GM23338 (cell line): Measurements from ENCODE around the gene UNC13A. TPM values are rescaled to one million over a fixed set of nuclear protein-coding genes. Genes with fewer than 3 reads are reported as not detected.

Source experiments
- ATAC-seq: fragments of 200-7000 bp; cut with Tn5 transposase; 3 replicates; pipeline ENCODE4 v1.9.1; 2020
- DNase-seq: peaks from one replicate; pipeline ENCODE4 v3.0.0-alpha.2; 2015; ENCODE audit warnings: low spot score
- H2AFZ ChIP-seq: fragments of 200-600 bp; sonication (generic); 2 replicates; pipeline ENCODE4 v1.8.0; 2016; ENCODE audit warnings: antibody characterized with exemption, mild to moderate bottlenecking, moderate library complexity
- H3F3A ChIP-seq: fragments of 200-600 bp; sonication (generic); replicated peaks from 2 replicates; pipeline ENCODE4 v1.8.0; 2017; ENCODE audit warnings: antibody characterized with exemption, mixed run types, low read depth
- H3K27ac ChIP-seq: fragments of 200-600 bp; sonication (generic); 2 replicates; pipeline ENCODE4 v1.6.1; 2016; ENCODE audit warnings: low read depth
- H3K27me3 ChIP-seq: fragments of 200-600 bp; sonication (generic); 2 replicates; pipeline ENCODE4 v1.8.0; 2016; ENCODE audit warnings: mild to moderate bottlenecking, mixed run types, moderate library complexity; ENCODE audit not compliant: insufficient read depth
- H3K36me3 ChIP-seq: fragments of 200-600 bp; sonication (generic); 2 replicates; pipeline ENCODE4 v1.8.0; 2016; ENCODE audit warnings: mild to moderate bottlenecking; ENCODE audit not compliant: insufficient read depth
- H3K4me1 ChIP-seq: fragments of 200-600 bp; sonication (generic); 2 replicates; pipeline ENCODE4 v1.8.0; 2016; ENCODE audit warnings: mild to moderate bottlenecking, moderate library complexity; ENCODE audit not compliant: insufficient read depth
- H3K4me2 ChIP-seq: fragments of 200-600 bp; sonication (generic); 2 replicates; pipeline ENCODE4 v1.7.1; 2017; ENCODE audit warnings: mixed run types
- H3K4me3 ChIP-seq: fragments of 200-600 bp; sonication (generic); 2 replicates; pipeline ENCODE4 v1.6.1; 2016; ENCODE audit warnings: mixed run types
- H3K79me2 ChIP-seq: fragments of 200-600 bp; sonication (generic); replicated peaks from 2 replicates; pipeline ENCODE4 v1.8.0; 2017; ENCODE audit warnings: mild to moderate bottlenecking; ENCODE audit not compliant: insufficient read depth
- H3K9me2 ChIP-seq: fragments of 200-600 bp; sonication (generic); 2 replicates; pipeline ENCODE4 v1.8.0; 2017; ENCODE audit not compliant: insufficient read depth
- H4K20me1 ChIP-seq: fragments of 200-600 bp; sonication (generic); replicated peaks from 2 replicates; pipeline ENCODE4 v1.8.0; 2017; ENCODE audit warnings: mild to moderate bottlenecking; ENCODE audit not compliant: insufficient read depth
- H3K27ac Mint-ChIP-seq: 2 replicates; pipeline ENCODE4 v1.8.0; 2020; ENCODE audit warnings: inconsistent platforms, mild to moderate bottlenecking, moderate library complexity, mixed read lengths
- H3K27me3 Mint-ChIP-seq: 3 replicates; pipeline ENCODE4 v1.8.0; 2022; ENCODE audit warnings: low read depth, mild to moderate bottlenecking, moderate library complexity, mixed read lengths, inconsistent platforms; ENCODE audit not compliant: insufficient read depth, poor library complexity
- H3K36me3 Mint-ChIP-seq: 3 replicates; pipeline ENCODE4 v1.8.0; 2021; ENCODE audit warnings: low read depth, mild to moderate bottlenecking, inconsistent platforms, moderate library complexity, mixed read lengths
- H3K4me1 Mint-ChIP-seq: 3 replicates; pipeline ENCODE4 v1.8.0; 2020; ENCODE audit warnings: mild to moderate bottlenecking, inconsistent platforms, mixed read lengths
- H3K4me3 Mint-ChIP-seq: 3 replicates; pipeline ENCODE4 v1.8.0; 2021; ENCODE audit warnings: moderate library complexity, mild to moderate bottlenecking, inconsistent platforms, mixed read lengths
- H3K9me3 Mint-ChIP-seq: 3 replicates; pipeline ENCODE4 v1.8.0; 2020; ENCODE audit warnings: moderate library complexity, mild to moderate bottlenecking, inconsistent platforms, mixed read lengths
- CREB1 ChIP-seq: fragments of 250-450 bp; sonication (Bioruptor Pico); IDR thresholded peaks from 2 replicates; pipeline ENCODE4 v1.5.0; 2020; ENCODE audit warnings: low read depth, mild to moderate bottlenecking, moderate library complexity
- EZH2 ChIP-seq: fragments of 200-600 bp; sonication (generic); IDR thresholded peaks from one replicate; pipeline ENCODE4 v1.8.0; 2017; ENCODE audit warnings: antibody characterized with exemption, mild to moderate bottlenecking, low read depth; ENCODE audit not compliant: unreplicated experiment
- NANOG ChIP-seq: IDR thresholded peaks from 2 replicates; pipeline ENCODE4 v1.6.1; 2016; ENCODE audit warnings: antibody characterized with exemption, borderline replicate concordance
- POLR2AphosphoS5 ChIP-seq: IDR thresholded peaks from 2 replicates; pipeline ENCODE4 v1.6.1; 2016; ENCODE audit warnings: antibody characterized with exemption, low read depth
- ZNF114 ChIP-seq: fragments of 250-450 bp; sonication (Bioruptor Pico); IDR thresholded peaks from 2 replicates; pipeline ENCODE4 v1.5.0; 2020; ENCODE audit warnings: mild to moderate bottlenecking, moderate library complexity
- ZNF331 ChIP-seq: fragments of 250-450 bp; sonication (Bioruptor Pico); IDR thresholded peaks from 2 replicates; pipeline ENCODE4 v1.5.0; 2020; ENCODE audit warnings: low read depth, mild to moderate bottlenecking, moderate library complexity
- polyA plus RNA-seq: library from polyadenylated mRNA; unstranded; fragments of >200 nt; fragmentation: Nextera tagmentation; extraction: Ambion mirVana; gene quantifications from 2 replicates; pipeline ENCODE4 v1.2.1, GENCODE V29; 2016
- total RNA-seq: library from RNA; depleted of rRNA; stranded (reverse); fragments of >200 nt; shearing (Covaris generic); gene quantifications from 2 replicates; pipeline ENCODE4 v1.2.3, GENCODE V29; 2014
- TF ChIP-seq, protein P1 (sequence below): IDR thresholded peaks from 2 replicates; pipeline ENCODE4 v1.6.1; 2016; ENCODE audit warnings: antibody characterized with exemption
- TF ChIP-seq, protein P2 (sequence below), 2 experiments: fragments of 200-600 bp in 1 of 2; sonication (generic) in 1 of 2; conservative IDR thresholded peaks; 2 replicates each; pipeline versions ENCODE4 v1.5.1 to v1.6.1; 2016 to 2017; ENCODE audit warnings: antibody characterized with exemption in 2 of 2, low read depth in 2 of 2, mild to moderate bottlenecking in 2 of 2, moderate library complexity in 1 of 2
- TF ChIP-seq, protein P3 (sequence below): IDR thresholded peaks from one replicate; pipeline ENCODE4 v1.6.1; 2018; ENCODE audit warnings: antibody characterized with exemption; ENCODE audit not compliant: unreplicated experiment

Gene UNC13A
- total and polyA plus RNA-seq, 2 experiments from 2014 or later, result 9.5 to 30.4 TPM

DNA sequence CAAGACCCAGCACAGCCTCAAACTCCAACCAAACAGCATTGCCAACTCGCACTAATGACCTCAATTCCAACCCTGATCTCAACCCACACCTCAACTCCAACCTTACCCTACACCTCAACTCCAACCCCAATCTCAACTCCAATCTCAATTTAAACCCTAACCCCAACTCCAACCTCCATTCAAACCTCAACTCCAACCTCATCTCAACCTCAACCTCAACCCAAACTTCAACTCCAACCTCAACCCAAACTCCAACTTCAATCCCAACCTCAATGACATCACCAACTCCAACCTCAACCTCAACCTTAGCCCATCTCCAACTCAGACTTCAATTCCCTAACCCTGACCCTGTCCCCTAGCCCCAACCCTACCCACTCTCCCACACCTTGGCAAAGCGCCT lies 58.4 kb downstream of the UNC13A start:
- ATAC-seq, result no peak
- Histone ChIP-seq H3K27ac (no peak overlapping the region), H3K36me3 (no peaks in the 10 kb centered on the region), H3K4me1 (no peaks in the 10 kb centered on the region), H4K20me1 (no peaks in the 10 kb centered on the region; the same call in 1 of the 2 replicates), H3K27me3 (no peaks in the 10 kb centered on the region), H3F3A (no peaks in the 10 kb centered on the region), H3K9me2 (no peaks in the 10 kb centered on the region), H2AFZ (no peak overlapping the region), H3K4me2 (no peak overlapping the region), H3K79me2 (no peaks in the 10 kb centered on the region), H3K4me3 (no peak overlapping the region)
- DNase-seq, result no peak
- Mint-ChIP-seq H3K4me1 (no peaks in the 10 kb centered on the region), H3K27me3 (peaks cover 9% of the 10 kb centered on the region), H3K36me3 (peaks cover 30% of the 10 kb centered on the region), H3K27ac (no peak overlapping the region), H3K9me3 (no peaks in the 10 kb centered on the region), H3K4me3 (no peak overlapping the region)
- TF ChIP-seq CREB1 (no peak), ZNF331 (CRISPR knock-in tag) (no peak), POLR2AphosphoS5 (no peak), ZNF114 (CRISPR knock-in tag) (no peak), EZH2 (no peak)
- TF ChIP-seq, protein P1, sequence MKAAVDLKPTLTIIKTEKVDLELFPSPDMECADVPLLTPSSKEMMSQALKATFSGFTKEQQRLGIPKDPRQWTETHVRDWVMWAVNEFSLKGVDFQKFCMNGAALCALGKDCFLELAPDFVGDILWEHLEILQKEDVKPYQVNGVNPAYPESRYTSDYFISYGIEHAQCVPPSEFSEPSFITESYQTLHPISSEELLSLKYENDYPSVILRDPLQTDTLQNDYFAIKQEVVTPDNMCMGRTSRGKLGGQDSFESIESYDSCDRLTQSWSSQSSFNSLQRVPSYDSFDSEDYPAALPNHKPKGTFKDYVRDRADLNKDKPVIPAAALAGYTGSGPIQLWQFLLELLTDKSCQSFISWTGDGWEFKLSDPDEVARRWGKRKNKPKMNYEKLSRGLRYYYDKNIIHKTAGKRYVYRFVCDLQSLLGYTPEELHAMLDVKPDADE, result no peak
- TF ChIP-seq, protein P2, sequence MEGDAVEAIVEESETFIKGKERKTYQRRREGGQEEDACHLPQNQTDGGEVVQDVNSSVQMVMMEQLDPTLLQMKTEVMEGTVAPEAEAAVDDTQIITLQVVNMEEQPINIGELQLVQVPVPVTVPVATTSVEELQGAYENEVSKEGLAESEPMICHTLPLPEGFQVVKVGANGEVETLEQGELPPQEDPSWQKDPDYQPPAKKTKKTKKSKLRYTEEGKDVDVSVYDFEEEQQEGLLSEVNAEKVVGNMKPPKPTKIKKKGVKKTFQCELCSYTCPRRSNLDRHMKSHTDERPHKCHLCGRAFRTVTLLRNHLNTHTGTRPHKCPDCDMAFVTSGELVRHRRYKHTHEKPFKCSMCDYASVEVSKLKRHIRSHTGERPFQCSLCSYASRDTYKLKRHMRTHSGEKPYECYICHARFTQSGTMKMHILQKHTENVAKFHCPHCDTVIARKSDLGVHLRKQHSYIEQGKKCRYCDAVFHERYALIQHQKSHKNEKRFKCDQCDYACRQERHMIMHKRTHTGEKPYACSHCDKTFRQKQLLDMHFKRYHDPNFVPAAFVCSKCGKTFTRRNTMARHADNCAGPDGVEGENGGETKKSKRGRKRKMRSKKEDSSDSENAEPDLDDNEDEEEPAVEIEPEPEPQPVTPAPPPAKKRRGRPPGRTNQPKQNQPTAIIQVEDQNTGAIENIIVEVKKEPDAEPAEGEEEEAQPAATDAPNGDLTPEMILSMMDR (conservative IDR thresholded peaks at IDR 0.05; ENCODE audit: low read depth in 2 of 2), result no peak

DNA sequence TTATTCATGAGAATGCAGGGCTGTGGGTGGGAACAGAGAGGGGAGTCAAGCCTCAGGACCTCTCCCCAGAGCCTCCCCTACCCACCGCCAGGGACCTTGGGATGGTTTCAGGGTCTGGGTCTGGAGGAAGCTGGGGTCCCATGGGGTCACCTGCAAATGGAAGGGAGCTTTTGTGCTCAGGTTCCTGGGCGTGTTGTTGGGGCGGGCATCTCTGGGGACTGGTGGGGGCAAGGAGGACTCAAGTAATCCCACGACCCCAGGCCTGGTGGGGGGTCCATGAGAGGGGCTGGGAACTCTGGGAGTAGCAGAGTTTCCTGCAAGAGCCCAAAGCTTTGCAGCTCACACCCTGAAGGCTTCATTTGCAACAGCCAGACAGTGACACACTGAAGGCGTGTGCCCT lies 60.2 kb downstream of the UNC13A start:
- H3K4me1 ChIP-seq, result no peaks in the 10 kb centered on the region
- TF ChIP-seq, protein P3, sequence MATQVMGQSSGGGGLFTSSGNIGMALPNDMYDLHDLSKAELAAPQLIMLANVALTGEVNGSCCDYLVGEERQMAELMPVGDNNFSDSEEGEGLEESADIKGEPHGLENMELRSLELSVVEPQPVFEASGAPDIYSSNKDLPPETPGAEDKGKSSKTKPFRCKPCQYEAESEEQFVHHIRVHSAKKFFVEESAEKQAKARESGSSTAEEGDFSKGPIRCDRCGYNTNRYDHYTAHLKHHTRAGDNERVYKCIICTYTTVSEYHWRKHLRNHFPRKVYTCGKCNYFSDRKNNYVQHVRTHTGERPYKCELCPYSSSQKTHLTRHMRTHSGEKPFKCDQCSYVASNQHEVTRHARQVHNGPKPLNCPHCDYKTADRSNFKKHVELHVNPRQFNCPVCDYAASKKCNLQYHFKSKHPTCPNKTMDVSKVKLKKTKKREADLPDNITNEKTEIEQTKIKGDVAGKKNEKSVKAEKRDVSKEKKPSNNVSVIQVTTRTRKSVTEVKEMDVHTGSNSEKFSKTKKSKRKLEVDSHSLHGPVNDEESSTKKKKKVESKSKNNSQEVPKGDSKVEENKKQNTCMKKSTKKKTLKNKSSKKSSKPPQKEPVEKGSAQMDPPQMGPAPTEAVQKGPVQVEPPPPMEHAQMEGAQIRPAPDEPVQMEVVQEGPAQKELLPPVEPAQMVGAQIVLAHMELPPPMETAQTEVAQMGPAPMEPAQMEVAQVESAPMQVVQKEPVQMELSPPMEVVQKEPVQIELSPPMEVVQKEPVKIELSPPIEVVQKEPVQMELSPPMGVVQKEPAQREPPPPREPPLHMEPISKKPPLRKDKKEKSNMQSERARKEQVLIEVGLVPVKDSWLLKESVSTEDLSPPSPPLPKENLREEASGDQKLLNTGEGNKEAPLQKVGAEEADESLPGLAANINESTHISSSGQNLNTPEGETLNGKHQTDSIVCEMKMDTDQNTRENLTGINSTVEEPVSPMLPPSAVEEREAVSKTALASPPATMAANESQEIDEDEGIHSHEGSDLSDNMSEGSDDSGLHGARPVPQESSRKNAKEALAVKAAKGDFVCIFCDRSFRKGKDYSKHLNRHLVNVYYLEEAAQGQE, result no peak
- no peak for TF ChIP-seq NANOG
- H3K4me3 Mint-ChIP-seq, result no peak overlapping the region
- H2AFZ ChIP-seq, result no peak overlapping the region
- no peaks in the 10 kb centered on the region; the same call in 1 of the 2 replicates for H4K20me1 ChIP-seq
- no peak overlapping the region for H3K27ac ChIP-seq
- no peak overlapping the region for H3K4me2 ChIP-seq
- no peak for ATAC-seq
- no peaks in the 10 kb centered on the region for H3K9me3 Mint-ChIP-seq
- no peak overlapping the region for H3K27ac Mint-ChIP-seq
- peaks cover 14% of the 10 kb centered on the region for H3K27me3 Mint-ChIP-seq
- H3K4me3 ChIP-seq, result no peak overlapping the region
- H3K36me3 Mint-ChIP-seq, result peaks cover 43% of the 10 kb centered on the region
- H3K9me2 ChIP-seq, result no peaks in the 10 kb centered on the region
- DNase-seq, result no peak
- H3F3A ChIP-seq, result 0 out of 2 replicates have a peak, but pooled peaks cover 2% of the 10 kb centered on the region
- no peaks in the 10 kb centered on the region for H3K4me1 Mint-ChIP-seq
- H3K27me3 ChIP-seq, result no peaks in the 10 kb centered on the region
- H3K36me3 ChIP-seq, result no peaks in the 10 kb centered on the region
- H3K79me2 ChIP-seq, result no peaks in the 10 kb centered on the region
